ENCODE results near the gene ZSCAN30. TPM values are rescaled to one million over a fixed set of nuclear protein-coding genes. Genes with fewer than 3 reads are reported as not detected.

ZSCAN30 gene
- total and polyA plus RNA-seq, 10 of the 15 experiments (the other 5 are each of a cell fraction or from before 2014, with no cell fraction given), result 2.7 to 15.7 (median 11.2) TPM

- CTCF ChIA-PET, result no interaction called here
- Histone ChIP-seq H3K27ac (ENCODE audit: control insufficient read depth, insufficient read depth) (no peak overlapping the region), H3K4me3 (no peak overlapping the region), H4K20me1 (ENCODE audit: control insufficient read depth, insufficient read depth) (no peaks in the 10 kb centered on the region), H2AFZ (ENCODE audit: control insufficient read depth, low read depth, low read length) (no peak overlapping the region), H3K36me3 (ENCODE audit: control insufficient read depth in 2 of 2, insufficient read depth in 2 of 2, low read length in 1 of 2) (peaks cover 0 to 5% of the 10 kb centered on the region in 2 experiments; a peak in 1 of 4 replicates), H3K4me1 (ENCODE audit: control insufficient read depth, insufficient read depth, low read length) (no peaks in the 10 kb centered on the region), H3K27me3 (replicated peaks in 1 of 2; ENCODE audit: control insufficient read depth in 2 of 2, insufficient read depth in 2 of 2, low read length in 1 of 2) (no peaks in the 10 kb centered on the region), H3K4me2 (ENCODE audit: control insufficient read depth, insufficient read depth) (no peak overlapping the region), H3K79me2 (ENCODE audit: control insufficient read depth, insufficient read depth, low read length) (no peaks in the 10 kb centered on the region), H3K9me3 (replicated peaks; ENCODE audit: control insufficient read depth, insufficient read depth, low read length) (peaks cover 19% of the 10 kb centered on the region), H3K9ac (ENCODE audit: control insufficient read depth, insufficient read depth, low read length) (no peak overlapping the region)
- 100% methylated on average over 2 of the region's 2 CpGs for WGBS (ENCODE audit: insufficient coverage, insufficient replicate concordance, low lambda C conversion rate, missing lambda C conversion rate)
- RAD21 ChIA-PET (ENCODE audit: unreplicated experiment), result no interaction called here
- BruUV-seq (replicated peaks), result no TSS peak
- intact Hi-C loops (cut with micrococcal nuclease; ENCODE audit: unreplicated experiment), result no loop called here
- POLR2A ChIA-PET, result no interaction called here
- SMC1A ChIA-PET (ENCODE audit: uncharacterized antibody, unreplicated experiment), result interaction anchor here (1.2 kb wide), 1 partner anchor 12 kb away, joined by 3 read pairs; no protein-coding TSS in a partner anchor
- ATAC-seq, result no peak
- in situ Hi-C loops (cut with MboI), result no loop called here
- no peak for TF ChIP-seq SREBF1 (IDR thresholded peaks at IDR 0.05; ENCODE audit: low read length)
- no peak for TF ChIP-seq ZNF274 (IDR thresholded peaks at IDR 0.05; ENCODE audit: insufficient read depth, insufficient read length)
- TF ChIP-seq WRNIP1 (IDR thresholded peaks at IDR 0.05; ENCODE audit: borderline replicate concordance, low read depth, low read length), result no peak
- no peak for TF ChIP-seq BCL11A (IDR thresholded peaks at IDR 0.05; ENCODE audit: low read depth, low read length)
- no peak for TF ChIP-seq KDM1A (IDR thresholded peaks at IDR 0.05; ENCODE audit: borderline replicate concordance)
- no peak for TF ChIP-seq CREM (IDR thresholded peaks at IDR 0.05; ENCODE audit: low read depth)
- TF ChIP-seq CBX5 (IDR thresholded peaks at IDR 0.05; ENCODE audit: low read depth), result no peak
- no peak for TF ChIP-seq BMI1 (IDR thresholded peaks at IDR 0.05; ENCODE audit: borderline replicate concordance)
- TF ChIP-seq POLR2AphosphoS5 (IDR thresholded peaks at IDR 0.05; ENCODE audit: low read length), result no peak
- TF ChIP-seq CTCF (IDR thresholded peaks at IDR 0.05 in 2 of 3, conservative IDR thresholded peaks at IDR 0.05 in 1 of 3; ENCODE audit: control insufficient read depth in 2 of 3, extremely low read depth in 1 of 3, insufficient read depth in 1 of 3, low read depth in 3 of 3, low read length in 3 of 3), result no peak
- no peak for TF ChIP-seq ATF7 (IDR thresholded peaks at IDR 0.05; ENCODE audit: low read depth)
- TF ChIP-seq LARP7 (IDR thresholded peaks at IDR 0.05), result no peak
- no peak for TF ChIP-seq PRDM15 (CRISPR knock-in tag; IDR thresholded peaks at IDR 0.05)
- TF ChIP-seq HDAC2 (IDR thresholded peaks at IDR 0.05), result no peak
- TF ChIP-seq JUND (IDR thresholded peaks at IDR 0.05; ENCODE audit: low read depth, low read length), result no peak
- no peak for TF ChIP-seq ZBTB40 (IDR thresholded peaks at IDR 0.05; ENCODE audit: borderline replicate concordance)
- no peak for DNase-seq (ENCODE audit: low read depth, low spot score)
- FAIRE-seq, result no peak
These were observed 21.5 kb upstream of the ZSCAN30 start for GRCh38 chr18:35311496-35311895.

All from GM12878 (cell line).